Measurements from ENCODE around the gene OS9. TPM values are rescaled to one million over a fixed set of nuclear protein-coding genes. Genes with fewer than 3 reads are reported as not detected.

Gene OS9
- total and polyA plus RNA-seq, 7 donors = 69.1 to 243 (median 140) TPM

- 55 to 79% methylated on average over 2 of the region's 2 CpGs for WGBS, 2 donors
- peaks cover 0 to 25% (median 17%) of the 10 kb centered on the region in 4 donors for H3K36me3 ChIP-seq
- TF ChIP-seq CTCF (IDR thresholded peaks at IDR 0.05) = no peak
- no peak for TF ChIP-seq EP300 (IDR thresholded peaks at IDR 0.05)
- no peak for TF ChIP-seq POLR2AphosphoS5 (IDR thresholded peaks at IDR 0.05)
- TF ChIP-seq POLR2A (IDR thresholded peaks at IDR 0.05) = no peak
- no peak for DNase-seq
- no peaks in the 10 kb centered on the region for H3K9me3 ChIP-seq
- H3K27ac ChIP-seq = peak overlapping the region in 2 of 4 donors; percentile 90 to 99
- intact Hi-C loops (cut with DNase I) = no loop called here
- peaks cover 5 to 25% (median 5%) of the 10 kb centered on the region in 3 donors for H3K27me3 ChIP-seq
- no peak overlapping the region for H3K4me3 ChIP-seq
- peaks cover 0 to 20% (median 17%) of the 10 kb centered on the region in 4 donors for H3K4me1 ChIP-seq
Measured at GRCh38 chr12:57743769-57744168, 49.8 kb downstream of the OS9 start.

GRCh38 chr12:57744194-57744776 is 50.4 kb downstream of the OS9 start:
- H3K36me3 ChIP-seq = peaks cover 0 to 30% (median 20%) of the 10 kb centered on the region in 4 donors
- intact Hi-C loops (cut with DNase I) = no loop called here
- H3K27me3 ChIP-seq = peaks cover under 1 to 20% (median 2%) of the 10 kb centered on the region in 3 donors
- no peaks in the 10 kb centered on the region for H3K9me3 ChIP-seq
- H3K4me1 ChIP-seq = peaks cover 0 to 15% (median 13%) of the 10 kb centered on the region in 4 donors
- H3K27ac ChIP-seq = peak overlapping the region; percentile 89 to 99 (median 92)
- TF ChIP-seq EP300 (IDR thresholded peaks at IDR 0.05) (peak in 1 of 4 donors; percentile 36), CTCF (IDR thresholded peaks at IDR 0.05) (no peak), POLR2A (IDR thresholded peaks at IDR 0.05) (no peak), POLR2AphosphoS5 (IDR thresholded peaks at IDR 0.05) (no peak)
- WGBS, 2 donors = 5 to 11% methylated on average over 21 of the region's 21 CpGs
- peak; percentile 93 for DNase-seq
- H3K4me3 ChIP-seq = peak overlapping the region; percentile 65 to 98 (median 72)

GRCh38 chr12:57744777-57745484 is 51.0 kb downstream of the OS9 start, which contains the start of gene TSPAN31:
TSS of gene TSPAN31 (plus strand) at chr12:57745039. CDS start at chr12:57745155, 116 bp downstream.
- H3K36me3 ChIP-seq = peaks cover 0 to 37% (median 20%) of the 10 kb centered on the region in 4 donors
- H3K4me3 ChIP-seq = peak within 1 kb of the TSS; percentile 65 to 98 (median 72)
- intact Hi-C loops (cut with DNase I) = no loop called here
- peaks cover 0 to 14% (median 13%) of the 10 kb centered on the region in 4 donors for H3K4me1 ChIP-seq
- TF ChIP-seq POLR2A (IDR thresholded peaks at IDR 0.05) = peak; percentile 24 to 45
- TF ChIP-seq POLR2AphosphoS5 (IDR thresholded peaks at IDR 0.05) = peak; percentile 53 to 90 (median 70)
- no peak for TF ChIP-seq CTCF (IDR thresholded peaks at IDR 0.05)
- 1% methylated on average over 29 of the region's 29 CpGs for WGBS, 2 donors
- peak; percentile 99 for DNase-seq
- H3K27ac ChIP-seq = peak within 1 kb of the TSS; percentile 89 to 99 (median 92)
- no peaks in the 10 kb centered on the region for H3K9me3 ChIP-seq
- H3K27me3 ChIP-seq = peaks cover 0 to 13% (median 0%) of the 10 kb centered on the region in 3 donors

- WGBS, 2 donors = 47 to 61% methylated on average over 8 of the region's 8 CpGs
Measured at GRCh38 chr12:57745485-57745881, 51.6 kb downstream of the OS9 start.

More at GRCh38 chr12:57745485-57745881, 51.6 kb downstream of the OS9 start:
- Histone ChIP-seq H3K4me3 (peak overlapping the region; percentile 65 to 98 (median 72)), H3K27me3 (peaks cover 0 to 8% (median 0%) of the 10 kb centered on the region in 3 donors), H3K4me1 (peaks cover 0 to 14% (median 13%) of the 10 kb centered on the region in 4 donors), H3K36me3 (peaks cover 0 to 42% (median 20%) of the 10 kb centered on the region in 4 donors), H3K27ac (peak overlapping the region; percentile 89 to 99 (median 92)), H3K9me3 (no peaks in the 10 kb centered on the region)
- TF ChIP-seq POLR2AphosphoS5 (IDR thresholded peaks at IDR 0.05) (no peak), CTCF (IDR thresholded peaks at IDR 0.05) (no peak), EP300 (IDR thresholded peaks at IDR 0.05) (no peak), POLR2A (IDR thresholded peaks at IDR 0.05) (no peak)
- intact Hi-C loops (cut with DNase I) = no loop called here
- peak; percentile 65 for DNase-seq

All from sigmoid colon (tissue), 7 donors.